DMS79 treated with DMSO at 0.1 percent for 48 hours (cell line): ENCODE results near the gene MRGPRX3.

Experiments used
- DNase-seq: peaks from one replicate; lab custom pipeline; 2025; lab: John Stamatoyannopoulos, UW

The MRGPRX3 gene

DNA sequence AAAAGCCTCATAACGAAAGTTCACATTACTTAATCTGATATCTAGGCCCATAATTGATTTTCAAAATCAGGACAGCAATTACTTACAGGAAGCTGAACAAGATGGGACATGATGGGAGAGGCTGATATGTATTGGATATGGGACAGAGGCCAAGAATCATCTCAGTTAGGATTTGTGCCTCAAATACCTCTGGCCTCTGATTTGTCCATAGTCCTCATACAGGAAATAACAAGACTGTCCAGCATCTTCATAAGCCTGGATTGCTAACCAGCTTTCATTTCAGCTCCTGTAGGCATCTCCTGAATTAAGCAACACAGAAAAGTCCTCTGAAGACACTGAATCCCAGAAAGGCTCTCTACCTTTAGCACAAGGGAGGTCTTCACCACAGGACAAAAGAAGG lies 36.0 kb downstream of the MRGPRX3 start:
- DNase-seq, result no peak

DNA sequence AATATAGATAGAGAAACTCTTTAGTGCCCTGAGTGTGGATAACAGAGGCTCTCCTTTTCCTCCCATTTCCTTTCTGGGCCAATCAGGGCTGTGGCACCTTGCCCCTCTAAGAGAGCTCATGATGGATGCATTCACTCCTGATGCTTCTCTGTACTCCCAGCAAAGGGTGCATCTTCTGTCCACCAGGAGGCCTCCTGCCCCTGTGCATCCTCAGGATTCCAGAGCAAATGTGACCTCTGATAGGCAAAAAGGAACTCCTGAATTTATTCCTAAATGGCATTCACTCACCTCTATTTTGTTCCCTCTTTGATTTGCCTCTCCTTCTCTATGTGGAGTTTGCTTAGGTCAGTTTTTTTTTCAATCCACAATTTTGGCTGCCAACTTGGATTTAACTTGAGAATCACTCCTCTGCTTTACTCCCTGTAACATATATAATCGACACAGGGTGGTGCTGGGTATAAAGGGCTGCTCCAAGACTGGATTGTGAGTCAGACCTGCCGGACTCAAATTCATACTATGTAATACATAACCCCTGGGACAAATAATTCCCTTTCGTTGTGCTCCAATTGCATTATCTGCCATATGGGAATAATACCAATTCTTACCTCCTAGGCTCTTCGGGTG lies 39.1 kb downstream of the MRGPRX3 start:
- DNase-seq, result no peak

DNA sequence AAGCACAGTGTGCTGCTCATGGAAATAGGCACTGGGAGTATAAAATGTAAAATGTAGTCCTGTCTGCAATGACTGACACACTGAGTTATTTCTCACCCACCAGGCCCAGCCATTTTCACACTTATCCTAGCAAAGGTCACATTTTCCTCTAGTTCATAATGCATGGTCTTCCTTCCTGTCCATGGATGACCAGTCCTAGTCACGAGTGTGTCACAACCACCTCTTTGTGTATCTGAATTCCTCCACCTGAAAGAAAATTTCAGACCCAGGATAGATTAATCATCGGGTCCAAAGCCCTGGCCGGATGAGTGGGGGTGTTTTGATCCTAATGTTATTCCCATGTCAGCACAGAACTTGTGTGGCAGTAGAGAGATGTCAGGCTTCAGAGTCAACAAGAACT lies 40.3 kb downstream of the MRGPRX3 start, which contains the start of gene MRGPRX4:
Gene MRGPRX4 (plus strand): TSS at position 172 of the 400 bp plus-strand sequence. CDS start 420 bp downstream, outside the sequence.
- DNase-seq, result no peak

DNA sequence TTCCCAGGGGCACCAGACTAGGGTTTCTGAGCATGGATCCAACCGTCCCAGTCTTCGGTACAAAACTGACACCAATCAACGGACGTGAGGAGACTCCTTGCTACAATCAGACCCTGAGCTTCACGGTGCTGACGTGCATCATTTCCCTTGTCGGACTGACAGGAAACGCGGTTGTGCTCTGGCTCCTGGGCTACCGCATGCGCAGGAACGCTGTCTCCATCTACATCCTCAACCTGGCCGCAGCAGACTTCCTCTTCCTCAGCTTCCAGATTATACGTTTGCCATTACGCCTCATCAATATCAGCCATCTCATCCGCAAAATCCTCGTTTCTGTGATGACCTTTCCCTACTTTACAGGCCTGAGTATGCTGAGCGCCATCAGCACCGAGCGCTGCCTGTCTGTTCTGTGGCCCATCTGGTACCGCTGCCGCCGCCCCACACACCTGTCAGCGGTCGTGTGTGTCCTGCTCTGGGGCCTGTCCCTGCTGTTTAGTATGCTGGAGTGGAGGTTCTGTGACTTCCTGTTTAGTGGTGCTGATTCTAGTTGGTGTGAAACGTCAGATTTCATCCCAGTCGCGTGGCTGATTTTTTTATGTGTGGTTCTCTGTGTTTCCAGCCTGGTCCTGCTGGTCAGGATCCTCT lies 41.0 kb downstream of the MRGPRX3 start:
- DNase-seq, result no peak
